GM12891 (cell line): ENCODE data around the gene FAM216B.
"Not testable (repeated sequence)": the region's sequence is repeated elsewhere in the genome, so short reads cannot be mapped to it uniquely, and the experiment has no call there.

Experiments
- PAX5 ChIP-seq: IDR thresholded peaks from 2 replicates; pipeline ENCODE4 v1.6.1; 2011; ENCODE audit warnings: low read length, moderate library complexity, mild to moderate bottlenecking; ENCODE audit not compliant: insufficient read depth, severe bottlenecking
- POLR2A ChIP-seq: IDR thresholded peaks from 2 replicates; pipeline ENCODE4 v1.6.1; 2011; ENCODE audit warnings: low read depth, low read length, control low read depth
- POLR2AphosphoS5 ChIP-seq: IDR thresholded peaks from 2 replicates; pipeline ENCODE4 v1.6.1; 2011; ENCODE audit warnings: low read depth, low read length, control low read depth
- POU2F2 ChIP-seq: IDR thresholded peaks from 2 replicates; pipeline ENCODE4 v1.6.1; 2011; ENCODE audit warnings: low read depth, mild to moderate bottlenecking, control low read depth, low read length, moderate library complexity
- SPI1 ChIP-seq: IDR thresholded peaks from 2 replicates; pipeline ENCODE4 v1.6.1; 2011; ENCODE audit warnings: low read depth, low read length, control low read depth
- TAF1 ChIP-seq: IDR thresholded peaks from 2 replicates; pipeline ENCODE4 v1.6.1; 2011; ENCODE audit warnings: low read depth, low read length, control low read depth

- not testable (repeated sequence) for TF ChIP-seq POU2F2, POLR2A, TAF1, POLR2AphosphoS5, SPI1, PAX5
Measured at GRCh38 chr13:42819687-42820086, 38.3 kb downstream of the FAM216B start.
